ENCODE data around the gene LILRB5. TPM values are rescaled to one million over a fixed set of nuclear protein-coding genes. Genes with fewer than 3 reads are reported as not detected.
"Not testable (repeated sequence)": the region's sequence is repeated elsewhere in the genome, so short reads cannot be mapped to it uniquely, and the experiment has no call there.

The LILRB5 gene
- total RNA-seq, 1 experiment from 2014 or later, result not detected

- no peaks in the 10 kb centered on the region for H3K79me2 ChIP-seq (ENCODE audit: insufficient read depth, low read length)
- H3K27me3 ChIP-seq (ENCODE audit: insufficient read depth, low read length), result no peaks in the 10 kb centered on the region
- H3K9me2 ChIP-seq (ENCODE audit: insufficient read depth), result no peaks in the 10 kb centered on the region
- H3K4me1 ChIP-seq (ENCODE audit: control insufficient read depth in 1 of 2, insufficient read depth in 2 of 2, low read length in 2 of 2), result peaks cover 5 to 15% of the 10 kb centered on the region in 2 experiments; a peak in 3 of 4 replicates
- ATAC-seq (no peak), DNase-seq (ENCODE audit: low read depth, low spot score) (no peak)
- no TSS peak for BruUV-seq (replicated peaks)
- TF ChIP-seq CTCF (IDR thresholded peaks at IDR 0.05 in 2 of 3, conservative IDR thresholded peaks at IDR 0.05 in 1 of 3; ENCODE audit: borderline replicate concordance in 1 of 3, insufficient read depth in 1 of 3, low read depth in 2 of 3, low read length in 2 of 3) (no peak), ELF1 (IDR thresholded peaks at IDR 0.05; ENCODE audit: borderline replicate concordance, low read depth) (no peak), EGR1 (IDR thresholded peaks at IDR 0.05; ENCODE audit: low read depth) (no peak), EZH2 (IDR thresholded peaks at IDR 0.05) (no peak), POLR2A (IDR thresholded peaks at IDR 0.05; ENCODE audit: borderline replicate concordance, extremely low read depth, insufficient read depth, insufficient read length) (no peak), FOSL1 (IDR thresholded peaks at IDR 0.05; ENCODE audit: low read depth) (no peak), ATF3 (IDR thresholded peaks at IDR 0.05) (no peak), SRF (IDR thresholded peaks at IDR 0.05; ENCODE audit: low read depth) (no peak), YY1 (IDR thresholded peaks at IDR 0.05; ENCODE audit: extremely low read depth, insufficient replicate concordance, low read depth, low read length) (no peak), CBX3 (IDR thresholded peaks at IDR 0.05; ENCODE audit: low read depth) (no peak), ZNF274 (IDR thresholded peaks at IDR 0.05; ENCODE audit: low read depth, low read length) (no peak), CEBPB (IDR thresholded peaks at IDR 0.05; ENCODE audit: low read depth) (no peak), ZFX (IDR thresholded peaks at IDR 0.05) (no peak), SIN3A (IDR thresholded peaks at IDR 0.05; ENCODE audit: low read depth) (no peak), SP1 (IDR thresholded peaks at IDR 0.05; ENCODE audit: low read depth) (no peak), JUND (IDR thresholded peaks at IDR 0.05) (no peak), RAD21 (IDR thresholded peaks at IDR 0.05; ENCODE audit: low read depth) (no peak), TCF7L2 (IDR thresholded peaks at IDR 0.05; ENCODE audit: borderline replicate concordance, extremely low read depth, insufficient read depth, insufficient read length) (no peak), POLR2AphosphoS5 (IDR thresholded peaks at IDR 0.05; ENCODE audit: low read depth, low read length) (no peak), ZBTB33 (IDR thresholded peaks at IDR 0.05; ENCODE audit: extremely low read depth, insufficient replicate concordance, low read length) (no peak)
- H4K20me1 ChIP-seq (ENCODE audit: insufficient read depth), result no peaks in the 10 kb centered on the region
- no peak overlapping the region for H3K9ac ChIP-seq (ENCODE audit: low read length)
- H2AFZ ChIP-seq (ENCODE audit: low read depth, low read length, poor library complexity, severe bottlenecking), result no peak overlapping the region
- RAD21 ChIA-PET (ENCODE audit: low non-redundant PET in 1 of 2, low total read pairs in 2 of 2, uncharacterized antibody in 2 of 2, unreplicated experiment in 2 of 2), result no interaction called here
- POLR2A ChIA-PET, result interaction anchor here (2.6 kb wide), 1 partner anchor 28 kb away, joined by 10 read pairs; the partner anchor contains the start of gene RPS9
- no peak overlapping the region for H3K4me3 ChIP-seq (replicated peaks in 1 of 2; ENCODE audit: low read depth in 1 of 2, low read length in 2 of 2)
- no peak overlapping the region for H3K27ac ChIP-seq (ENCODE audit: low read depth, low read length)
- H3K36me3 ChIP-seq (ENCODE audit: control insufficient read depth in 1 of 2, insufficient read depth in 2 of 2, low read length in 2 of 2), result no peaks in the 10 kb centered on the region
- H3K4me2 ChIP-seq (ENCODE audit: low read length), result no peak overlapping the region
- peaks cover 0 to 4% of the 10 kb centered on the region in 2 experiments; a peak in 2 of 4 replicates for H3K9me3 ChIP-seq (ENCODE audit: control insufficient read depth in 1 of 2, insufficient read depth in 1 of 2, low read depth in 1 of 2, low read length in 2 of 2)
- CTCF ChIA-PET, result interaction anchor here (1.4 to 1.6 kb wide), 2 partner anchors 37 to 40 kb away, joined by 3 to 5 read pairs; partner anchors contain the start of gene MBOAT7
- intact Hi-C loops (cut with micrococcal nuclease), result no loop called here
Measured at GRCh38 chr19:54229146-54229545, 27.9 kb downstream of the LILRB5 start.

- H3K4me2 ChIP-seq (ENCODE audit: low read length); H3K79me2 ChIP-seq (ENCODE audit: insufficient read depth, low read length); H3K9me2 ChIP-seq (ENCODE audit: insufficient read depth); H3K36me3 ChIP-seq (ENCODE audit: control insufficient read depth in 1 of 2, insufficient read depth in 2 of 2, low read length in 2 of 2); CTCF ChIA-PET; H3K9me3 ChIP-seq (ENCODE audit: control insufficient read depth in 1 of 2, insufficient read depth in 1 of 2, low read depth in 1 of 2, low read length in 2 of 2); BruUV-seq (replicated peaks); H3K27me3 ChIP-seq (ENCODE audit: insufficient read depth, low read length); ATAC-seq; H3K4me1 ChIP-seq (ENCODE audit: control insufficient read depth in 1 of 2, insufficient read depth in 2 of 2, low read length in 2 of 2); H3K4me3 ChIP-seq (replicated peaks in 1 of 2; ENCODE audit: low read depth in 1 of 2, low read length in 2 of 2); DNase-seq (ENCODE audit: low read depth, low spot score); intact Hi-C loops (cut with micrococcal nuclease); H3K27ac ChIP-seq (ENCODE audit: low read depth, low read length); RAD21 ChIA-PET (ENCODE audit: low non-redundant PET in 1 of 2, low total read pairs in 2 of 2, uncharacterized antibody in 2 of 2, unreplicated experiment in 2 of 2); H4K20me1 ChIP-seq (ENCODE audit: insufficient read depth); H3K9ac ChIP-seq (ENCODE audit: low read length); H2AFZ ChIP-seq (ENCODE audit: low read depth, low read length, poor library complexity, severe bottlenecking); POLR2A ChIA-PET: not testable (repeated sequence)
Measured at GRCh38 chr19:54224619-54225018, 32.5 kb downstream of the LILRB5 start.

Data from HCT116 (cell line).